NT2/D1 (cell line): ENCODE results near the gene NFIA.

Experiments used
- DNase-seq: peaks from one replicate; pipeline ENCODE4 v3.0.0-alpha.2; 2011; ENCODE audit warnings: low read depth, low spot score
- H3K27me3 ChIP-seq: 2 replicates; pipeline ENCODE4 v1.6.0; 2011; ENCODE audit warnings: mild to moderate bottlenecking; ENCODE audit not compliant: insufficient read length, insufficient read depth
- H3K36me3 ChIP-seq: 2 replicates; pipeline ENCODE4 v1.6.1; 2011; ENCODE audit warnings: mild to moderate bottlenecking, low read length, mixed read lengths; ENCODE audit not compliant: insufficient read depth, insufficient read length
- H3K4me1 ChIP-seq: 2 replicates; pipeline ENCODE4 v1.5.1; 2011; ENCODE audit not compliant: insufficient read depth, insufficient read length
- H3K4me3 ChIP-seq: 2 replicates; pipeline ENCODE4 v1.5.1; 2011; ENCODE audit warnings: low read depth; ENCODE audit not compliant: insufficient read length
- H3K9ac ChIP-seq: 2 replicates; pipeline ENCODE4 v1.6.0; 2011; ENCODE audit warnings: low read depth; ENCODE audit not compliant: insufficient read length
- H3K9me3 ChIP-seq: 2 replicates; pipeline ENCODE4 v1.5.1; 2011; ENCODE audit warnings: mild to moderate bottlenecking, low read length; ENCODE audit not compliant: insufficient read depth
- SUZ12 ChIP-seq: IDR thresholded peaks from 2 replicates; pipeline ENCODE4 v1.6.1; 2011; ENCODE audit not compliant: insufficient read length, insufficient read depth; ENCODE audit errors: extremely low read depth
- YY1 ChIP-seq: IDR thresholded peaks from 2 replicates; pipeline ENCODE4 v1.6.1; 2011; ENCODE audit not compliant: insufficient read length, insufficient read depth
- ZNF274 ChIP-seq: IDR thresholded peaks from 2 replicates; pipeline ENCODE4 v1.6.1; 2011; ENCODE audit warnings: mild to moderate bottlenecking, low read depth, low read length

NFIA gene

GRCh38 chr1:61426254-61426653, 343.9 kb downstream of the NFIA start:
- no peak overlapping the region for H3K9ac ChIP-seq
- H3K4me1 ChIP-seq: no peaks in the 10 kb centered on the region
- no peak for DNase-seq
- no peaks in the 10 kb centered on the region for H3K36me3 ChIP-seq
- no peaks in the 10 kb centered on the region for H3K9me3 ChIP-seq
- no peak for TF ChIP-seq SUZ12
- TF ChIP-seq YY1: no peak
- TF ChIP-seq ZNF274: no peak
- H3K27me3 ChIP-seq: no peaks in the 10 kb centered on the region
- no peak overlapping the region for H3K4me3 ChIP-seq

GRCh38 chr1:61426885-61427284, 344.5 kb downstream of the NFIA start:
- Histone ChIP-seq H3K9ac (no peak overlapping the region), H3K4me1 (no peaks in the 10 kb centered on the region), H3K9me3 (no peaks in the 10 kb centered on the region), H3K36me3 (no peaks in the 10 kb centered on the region), H3K4me3 (no peak overlapping the region), H3K27me3 (no peaks in the 10 kb centered on the region)
- TF ChIP-seq ZNF274 (no peak), SUZ12 (no peak), YY1 (no peak)
- DNase-seq: no peak

GRCh38 chr1:61427510-61427909, 345.1 kb downstream of the NFIA start:
- no peak overlapping the region for H3K4me3 ChIP-seq
- DNase-seq: no peak

DNA sequence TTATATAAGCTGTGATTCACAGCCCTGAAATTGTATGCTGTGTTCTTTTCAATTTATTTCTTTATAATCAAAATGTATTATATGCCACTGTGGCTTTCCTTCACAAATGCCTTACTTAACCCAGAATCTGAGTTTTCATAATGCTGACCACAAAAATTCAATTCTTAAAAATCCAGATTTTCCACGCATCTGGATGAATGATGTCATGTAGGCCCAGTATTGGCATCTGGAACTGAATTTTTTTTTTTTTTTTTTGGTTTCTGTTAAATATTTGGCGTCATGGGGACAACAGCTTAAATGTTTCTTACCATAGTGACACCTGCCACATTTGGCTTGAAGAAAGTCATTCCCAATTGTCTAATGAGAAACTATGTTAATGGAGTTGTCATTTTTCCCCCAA, 345.8 kb downstream of the NFIA start:
- no peaks in the 10 kb centered on the region for H3K9me3 ChIP-seq
- no peaks in the 10 kb centered on the region for H3K36me3 ChIP-seq
- H3K4me3 ChIP-seq: no peak overlapping the region
- H3K4me1 ChIP-seq: no peaks in the 10 kb centered on the region
- TF ChIP-seq SUZ12: no peak
- no peak for TF ChIP-seq ZNF274
- TF ChIP-seq YY1: no peak
- no peak for DNase-seq
- no peaks in the 10 kb centered on the region for H3K27me3 ChIP-seq
- H3K9ac ChIP-seq: no peak overlapping the region

More at GRCh38 chr1:61427510-61427909, 345.1 kb downstream of the NFIA start:
- H3K27me3 ChIP-seq: no peaks in the 10 kb centered on the region
- H3K4me1 ChIP-seq: no peaks in the 10 kb centered on the region
- no peak overlapping the region for H3K9ac ChIP-seq
- H3K9me3 ChIP-seq: no peaks in the 10 kb centered on the region
- H3K36me3 ChIP-seq: no peaks in the 10 kb centered on the region
- TF ChIP-seq YY1: no peak
- TF ChIP-seq ZNF274: no peak
- no peak for TF ChIP-seq SUZ12

- no peak for TF ChIP-seq YY1
- no peak for TF ChIP-seq SUZ12
- TF ChIP-seq ZNF274: no peak
- H3K4me1 ChIP-seq: peaks cover 2% of the 10 kb centered on the region
- no peak overlapping the region for H3K4me3 ChIP-seq
- H3K9me3 ChIP-seq: peaks cover 9% of the 10 kb centered on the region; the same call in 1 of the 2 replicates
- H3K9ac ChIP-seq: no peak overlapping the region
- H3K36me3 ChIP-seq: no peaks in the 10 kb centered on the region
- no peaks in the 10 kb centered on the region for H3K27me3 ChIP-seq
- DNase-seq: no peak
These were observed 350.4 kb downstream of the NFIA start for GRCh38 chr1:61432616-61433388.

- no peaks in the 10 kb centered on the region for H3K27me3 ChIP-seq
- peaks cover 9% of the 10 kb centered on the region; the same call in 1 of the 2 replicates for H3K9me3 ChIP-seq
- TF ChIP-seq ZNF274: no peak
- TF ChIP-seq YY1: no peak
- no peak for TF ChIP-seq SUZ12
- no peak overlapping the region for H3K4me3 ChIP-seq
- H3K4me1 ChIP-seq: peaks cover 2% of the 10 kb centered on the region
- no peak for DNase-seq
- no peak overlapping the region for H3K9ac ChIP-seq
- no peaks in the 10 kb centered on the region for H3K36me3 ChIP-seq
These were observed 351.3 kb downstream of the NFIA start for GRCh38 chr1:61433646-61434045.

DNA sequence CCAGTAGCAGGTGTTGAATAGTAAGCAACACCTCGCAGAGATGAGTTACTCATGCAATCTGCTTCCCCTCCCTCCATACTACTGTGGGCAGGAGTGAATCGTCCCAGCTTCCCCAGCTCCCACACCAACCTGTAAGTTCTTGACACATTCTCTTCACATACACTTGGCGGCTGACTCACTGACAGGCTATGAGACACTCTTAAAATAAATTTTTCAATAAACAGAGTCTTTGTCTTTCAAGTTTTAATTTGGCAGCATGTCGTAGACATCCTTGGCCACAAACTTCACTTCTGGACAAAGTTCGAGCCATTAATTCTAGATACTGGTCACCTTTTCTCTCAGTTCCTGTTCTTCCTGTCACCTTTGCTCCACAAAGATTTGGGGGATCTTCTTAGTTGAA, 351.9 kb downstream of the NFIA start:
- no peak for DNase-seq
- Histone ChIP-seq H3K27me3 (no peaks in the 10 kb centered on the region), H3K9ac (no peak overlapping the region), H3K36me3 (no peaks in the 10 kb centered on the region), H3K4me3 (no peak overlapping the region), H3K9me3 (peaks cover 9% of the 10 kb centered on the region; the same call in 1 of the 2 replicates), H3K4me1 (peaks cover 2% of the 10 kb centered on the region)
- TF ChIP-seq SUZ12 (no peak), ZNF274 (no peak), YY1 (no peak)
